KMS-11 (cell line): ENCODE measurements around the gene CD59.

Source experiments
- H2AFZ ChIP-seq: fragments of 200-600 bp; sonication (generic); 2 replicates; pipeline ENCODE4 v1.6.1; 2016; ENCODE audit warnings: antibody characterized with exemption, mixed run types, low read depth
- H3K27ac ChIP-seq: fragments of 200-600 bp; sonication (generic); 2 replicates; pipeline ENCODE4 v1.6.1; 2016; ENCODE audit warnings: mild to moderate bottlenecking, mixed run types
- H3K27me3 ChIP-seq: fragments of 200-600 bp; sonication (generic); 2 replicates; pipeline ENCODE4 v1.6.1; 2017; ENCODE audit warnings: mild to moderate bottlenecking, low read depth, mixed run types, moderate library complexity; ENCODE audit not compliant: insufficient read depth
- H3K36me3 ChIP-seq: fragments of 200-600 bp; sonication (generic); 2 replicates; pipeline ENCODE4 v1.6.1; 2017; ENCODE audit warnings: mild to moderate bottlenecking, mixed run types; ENCODE audit not compliant: insufficient read depth
- H3K4me1 ChIP-seq: fragments of 200-600 bp; sonication (generic); 2 replicates; pipeline ENCODE4 v1.6.1; 2016; ENCODE audit warnings: mild to moderate bottlenecking, low read depth, mixed run types; ENCODE audit not compliant: poor library complexity, severe bottlenecking
- H3K4me2 ChIP-seq: fragments of 200-600 bp; sonication (generic); 2 replicates; pipeline ENCODE4 v1.7.0; 2016; ENCODE audit warnings: mild to moderate bottlenecking, mixed run types
- H3K4me3 ChIP-seq: fragments of 200-600 bp; sonication (generic); IDR thresholded peaks from 2 replicates; pipeline ENCODE4 v1.6.1; 2017; ENCODE audit warnings: low read depth, low read length, mixed read lengths; ENCODE audit not compliant: insufficient read depth
- H3K79me2 ChIP-seq: fragments of 200-600 bp; sonication (generic); 2 replicates; pipeline ENCODE4 v1.6.1; 2016; ENCODE audit warnings: low read depth, mixed run types; ENCODE audit not compliant: insufficient read depth
- H3K9ac ChIP-seq: fragments of 200-600 bp; sonication (generic); 2 replicates; pipeline ENCODE4 v1.6.1; 2016; ENCODE audit warnings: mild to moderate bottlenecking, mixed run types
- H4K20me1 ChIP-seq: fragments of 200-600 bp; sonication (generic); 2 replicates; pipeline ENCODE4 v1.6.1; 2016; ENCODE audit warnings: mild to moderate bottlenecking, mixed run types; ENCODE audit not compliant: insufficient read depth
- TF ChIP-seq, protein P1 (sequence below): fragments of 200-600 bp; sonication (generic); conservative IDR thresholded peaks from 2 replicates; pipeline ENCODE4 v1.6.1; 2017; ENCODE audit warnings: low read depth, mild to moderate bottlenecking, antibody characterized with exemption, low read length, moderate library complexity, mixed read lengths

CD59 gene

DNA sequence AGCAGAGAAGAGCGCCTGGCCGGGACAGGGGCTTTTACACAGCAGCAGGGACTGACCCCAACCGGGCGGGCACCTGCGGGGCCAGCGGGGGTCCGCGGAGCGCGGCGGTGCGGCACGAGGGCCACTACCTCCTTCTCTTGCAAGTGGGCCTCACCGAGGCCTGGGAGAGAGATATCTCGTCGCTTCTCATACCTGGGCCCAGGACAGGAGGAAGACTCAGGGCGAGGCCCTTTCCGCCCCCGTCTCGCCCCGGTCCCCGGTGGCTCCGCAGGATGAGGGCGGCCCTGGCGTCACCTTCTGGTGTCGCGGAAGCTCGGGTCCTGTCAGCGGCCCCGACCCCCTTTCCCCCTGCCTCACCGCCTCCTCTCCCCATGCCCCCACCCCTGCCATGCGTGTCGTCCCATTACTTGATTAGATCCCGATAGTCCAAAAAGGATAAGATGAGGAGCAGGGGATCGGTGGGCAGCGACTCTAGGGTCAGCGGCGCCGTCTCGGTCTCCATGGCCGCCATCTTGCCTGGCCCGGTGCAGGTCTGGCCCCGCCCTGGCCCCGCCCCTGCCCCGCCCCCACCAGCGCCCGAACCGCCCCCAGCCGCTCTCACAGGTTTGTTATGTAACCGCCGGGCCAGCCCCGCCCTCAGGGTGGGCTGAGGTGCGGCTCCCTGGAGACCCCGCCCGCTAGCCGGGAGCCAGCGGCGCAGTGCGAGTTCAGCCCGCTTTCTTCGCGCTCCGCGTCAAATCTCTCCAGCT lies 37.9 kb upstream of the CD59 start, which contains the start of gene FBXO3:
Gene FBXO3, minus strand, starts transcription at position 534 of the 749 bp plus-strand sequence. Its CDS starts 23 bp downstream, at position 511.
- H3K27ac ChIP-seq = peak within 1 kb of the TSS; percentile 23; the same call in 1 of the 2 replicates

DNA sequence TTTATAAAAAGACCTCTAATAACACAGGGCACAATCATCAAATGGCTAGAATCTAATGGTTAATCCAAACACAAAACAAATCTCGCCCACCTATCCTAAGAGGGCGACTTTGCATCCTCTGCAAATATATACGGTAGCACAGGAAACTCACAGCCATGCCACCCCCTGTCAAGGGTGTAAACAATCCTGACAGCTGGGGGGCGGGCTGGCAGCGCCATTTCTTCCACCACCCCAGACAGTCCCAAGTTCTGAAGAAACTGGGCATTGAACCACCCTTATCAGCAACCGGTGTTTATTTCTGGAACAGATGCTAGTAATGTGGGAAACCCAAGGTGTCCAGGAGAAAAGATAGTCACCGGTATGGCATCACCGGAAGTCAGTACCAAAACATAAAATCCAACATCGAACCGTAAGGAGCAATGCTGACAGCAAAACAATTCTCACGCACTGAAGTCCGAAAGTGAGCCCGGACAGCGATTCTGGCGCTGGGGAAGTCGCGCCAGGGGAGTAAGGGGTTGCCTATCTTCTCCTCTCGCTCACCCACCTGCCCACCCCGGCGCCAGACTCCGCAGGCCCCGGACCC lies 37.3 kb upstream of the CD59 start:
- peak overlapping the region; percentile 81 for H2AFZ ChIP-seq
- H3K4me1 ChIP-seq = peaks cover 56% of the 10 kb centered on the region
- H3K9ac ChIP-seq = peak overlapping the region; percentile 55; the same call in 1 of the 2 replicates

More for the DNA sequence above, 37.9 kb upstream of the CD59 start, which contains the start of gene FBXO3:
- TF ChIP-seq, protein P1, sequence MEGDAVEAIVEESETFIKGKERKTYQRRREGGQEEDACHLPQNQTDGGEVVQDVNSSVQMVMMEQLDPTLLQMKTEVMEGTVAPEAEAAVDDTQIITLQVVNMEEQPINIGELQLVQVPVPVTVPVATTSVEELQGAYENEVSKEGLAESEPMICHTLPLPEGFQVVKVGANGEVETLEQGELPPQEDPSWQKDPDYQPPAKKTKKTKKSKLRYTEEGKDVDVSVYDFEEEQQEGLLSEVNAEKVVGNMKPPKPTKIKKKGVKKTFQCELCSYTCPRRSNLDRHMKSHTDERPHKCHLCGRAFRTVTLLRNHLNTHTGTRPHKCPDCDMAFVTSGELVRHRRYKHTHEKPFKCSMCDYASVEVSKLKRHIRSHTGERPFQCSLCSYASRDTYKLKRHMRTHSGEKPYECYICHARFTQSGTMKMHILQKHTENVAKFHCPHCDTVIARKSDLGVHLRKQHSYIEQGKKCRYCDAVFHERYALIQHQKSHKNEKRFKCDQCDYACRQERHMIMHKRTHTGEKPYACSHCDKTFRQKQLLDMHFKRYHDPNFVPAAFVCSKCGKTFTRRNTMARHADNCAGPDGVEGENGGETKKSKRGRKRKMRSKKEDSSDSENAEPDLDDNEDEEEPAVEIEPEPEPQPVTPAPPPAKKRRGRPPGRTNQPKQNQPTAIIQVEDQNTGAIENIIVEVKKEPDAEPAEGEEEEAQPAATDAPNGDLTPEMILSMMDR = no peak
- no peaks in the 10 kb centered on the region for H3K36me3 ChIP-seq
- peaks cover 24% of the 10 kb centered on the region; the same call in 1 of the 2 replicates for H3K79me2 ChIP-seq
- peaks cover 56% of the 10 kb centered on the region for H3K4me1 ChIP-seq
- H2AFZ ChIP-seq = peak within 1 kb of the TSS; percentile 94
- H3K9ac ChIP-seq = peak within 1 kb of the TSS; percentile 55; the same call in 1 of the 2 replicates
- peak within 1 kb of the TSS; percentile 98 for H3K4me2 ChIP-seq
- no peaks in the 10 kb centered on the region for H3K27me3 ChIP-seq
- no peaks in the 10 kb centered on the region for H4K20me1 ChIP-seq
- peak within 1 kb of the TSS; percentile 41 for H3K4me3 ChIP-seq

DNA sequence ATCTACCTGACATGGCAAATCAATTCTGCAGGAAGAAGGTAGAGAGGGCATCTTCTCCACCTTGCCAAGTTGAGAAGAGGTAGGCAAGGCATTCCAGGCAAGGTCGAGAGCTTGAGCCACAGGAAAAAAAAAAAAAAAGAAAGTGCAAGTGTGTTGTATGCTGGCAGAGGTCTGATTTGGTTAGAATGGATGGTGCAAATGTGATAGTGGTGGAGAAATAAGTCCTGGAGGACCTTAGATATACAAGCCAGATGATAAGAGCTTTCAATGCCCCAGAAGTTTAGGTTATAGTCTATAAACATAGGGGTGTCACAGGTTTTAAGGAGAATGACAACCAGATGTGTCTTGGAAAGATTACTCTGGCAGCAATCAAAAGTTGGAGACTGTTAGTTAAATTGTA lies 36.6 kb upstream of the CD59 start:
- no peak overlapping the region for H3K9ac ChIP-seq

More for the DNA sequence above, 37.3 kb upstream of the CD59 start:
- Histone ChIP-seq H3K27me3 (no peaks in the 10 kb centered on the region), H3K27ac (peak overlapping the region; percentile 23; the same call in 1 of the 2 replicates), H3K4me2 (peak overlapping the region; percentile 82), H3K79me2 (peaks cover 24% of the 10 kb centered on the region; the same call in 1 of the 2 replicates), H3K36me3 (no peaks in the 10 kb centered on the region), H3K4me3 (peak overlapping the region; percentile 41), H4K20me1 (no peaks in the 10 kb centered on the region)
- TF ChIP-seq, protein P1 = no peak

DNA sequence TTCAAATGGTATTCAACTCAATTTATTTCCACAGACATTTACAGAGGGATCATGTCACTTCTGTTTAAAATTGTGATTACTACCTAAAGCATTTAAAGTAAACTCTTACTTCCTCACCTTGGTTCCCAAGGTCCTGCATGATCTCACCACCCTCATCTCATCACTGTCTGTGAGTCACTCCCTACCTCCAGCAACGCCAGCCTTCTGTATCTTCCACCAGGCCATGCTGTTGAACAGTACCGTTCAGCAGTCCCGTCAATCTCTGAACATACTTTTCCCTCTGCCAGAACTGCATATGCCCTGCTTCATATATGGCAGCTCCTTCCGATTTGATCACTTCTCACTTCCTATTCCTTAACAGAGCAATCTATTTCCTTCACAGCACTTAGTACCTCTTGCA lies 36.1 kb upstream of the CD59 start:
- no peak overlapping the region for H2AFZ ChIP-seq
- H4K20me1 ChIP-seq = no peaks in the 10 kb centered on the region
- H3K27ac ChIP-seq = no peak overlapping the region
- no peaks in the 10 kb centered on the region for H3K36me3 ChIP-seq
- H3K4me3 ChIP-seq = no peak overlapping the region
- H3K27me3 ChIP-seq = no peaks in the 10 kb centered on the region
- no peak overlapping the region for H3K9ac ChIP-seq
- peaks cover 24% of the 10 kb centered on the region; the same call in 1 of the 2 replicates for H3K79me2 ChIP-seq
- TF ChIP-seq, protein P1 = no peak
- peaks cover 47% of the 10 kb centered on the region for H3K4me1 ChIP-seq
- H3K4me2 ChIP-seq = peak overlapping the region; percentile 82; the same call in 1 of the 2 replicates

More for the DNA sequence above, 36.6 kb upstream of the CD59 start:
- Histone ChIP-seq H3K27ac (no peak overlapping the region), H3K79me2 (peaks cover 24% of the 10 kb centered on the region; the same call in 1 of the 2 replicates), H4K20me1 (no peaks in the 10 kb centered on the region), H3K27me3 (no peaks in the 10 kb centered on the region), H3K4me3 (no peak overlapping the region), H3K4me2 (peak overlapping the region; percentile 82), H3K4me1 (peaks cover 52% of the 10 kb centered on the region), H3K36me3 (no peaks in the 10 kb centered on the region), H2AFZ (no peak overlapping the region)
- TF ChIP-seq, protein P1 = no peak
